GM21526 (cell line): ENCODE measurements around the gene ADAM12.

Source experiments
- ATAC-seq: cut with Tn5 transposase; IDR thresholded peaks from one replicate; pipeline ENCODE4 v1.9.1; 2021; ENCODE audit warnings: moderate library complexity; ENCODE audit not compliant: unreplicated experiment, low FRiP score

ADAM12 gene

GRCh38 chr10:126127481-126128029 lies 260.7 kb downstream of the ADAM12 start:
- no peak for ATAC-seq

- ATAC-seq: no peak
Observed at GRCh38 chr10:126126866-126127265, 261.4 kb downstream of the ADAM12 start.

- no peak for ATAC-seq
Observed at GRCh38 chr10:126126023-126126422, 262.3 kb downstream of the ADAM12 start.

- ATAC-seq: no peak
Observed at GRCh38 chr10:126124668-126125349, 263.5 kb downstream of the ADAM12 start.

GRCh38 chr10:126124046-126124445 lies 264.2 kb downstream of the ADAM12 start:
- no peak for ATAC-seq

- ATAC-seq: no peak
Observed at GRCh38 chr10:126123466-126123865, 264.8 kb downstream of the ADAM12 start.

- ATAC-seq: no peak
Observed at GRCh38 chr10:126122881-126123280, 265.4 kb downstream of the ADAM12 start.

GRCh38 chr10:126119599-126119998 lies 268.7 kb downstream of the ADAM12 start:
- no peak for ATAC-seq

GRCh38 chr10:126118476-126118875 lies 269.8 kb downstream of the ADAM12 start:
- no peak for ATAC-seq

GRCh38 chr10:126117196-126117595 lies 271.1 kb downstream of the ADAM12 start:
- no peak for ATAC-seq

- ATAC-seq: no peak
Observed at GRCh38 chr10:126115886-126116285, 272.4 kb downstream of the ADAM12 start.

- no peak for ATAC-seq
Observed at GRCh38 chr10:126114884-126115555, 273.3 kb downstream of the ADAM12 start.

- ATAC-seq: no peak
Observed at GRCh38 chr10:126111516-126111915, 276.8 kb downstream of the ADAM12 start.

- ATAC-seq: no peak
Observed at GRCh38 chr10:126110489-126111180, 277.6 kb downstream of the ADAM12 start.

GRCh38 chr10:126109893-126110292 lies 278.4 kb downstream of the ADAM12 start:
- no peak for ATAC-seq

GRCh38 chr10:126108693-126109092 lies 279.6 kb downstream of the ADAM12 start:
- ATAC-seq: no peak

- no peak for ATAC-seq
Observed at GRCh38 chr10:126104767-126105166, 283.5 kb downstream of the ADAM12 start.

- ATAC-seq: no peak
Observed at GRCh38 chr10:126102636-126103035, 285.6 kb downstream of the ADAM12 start.

GRCh38 chr10:126101736-126102135 lies 286.5 kb downstream of the ADAM12 start:
- peak; percentile 95 for ATAC-seq

GRCh38 chr10:126101325-126101724 lies 287.0 kb downstream of the ADAM12 start:
- ATAC-seq: no peak

- no peak for ATAC-seq
Observed at GRCh38 chr10:126099366-126099765, 288.9 kb downstream of the ADAM12 start.
